DMS79 treated with DMSO at 0.1 percent for 48 hours (cell line): ENCODE data around the gene DTNBP1.
"Not testable (repeated sequence)": the region's sequence is repeated elsewhere in the genome, so short reads cannot be mapped to it uniquely, and the experiment has no call there.

ENCODE experiments used
- DNase-seq: peaks from one replicate; lab custom pipeline; 2025; lab: John Stamatoyannopoulos, UW

DTNBP1 gene

GRCh38 chr6:15557174-15557573, 105.7 kb downstream of the DTNBP1 start:
- DNase-seq: no peak

- no peak for DNase-seq
Observed at GRCh38 chr6:15556711-15557110, 106.1 kb downstream of the DTNBP1 start.

GRCh38 chr6:15555101-15556038, 107.5 kb downstream of the DTNBP1 start:
- DNase-seq: no peak

DNA sequence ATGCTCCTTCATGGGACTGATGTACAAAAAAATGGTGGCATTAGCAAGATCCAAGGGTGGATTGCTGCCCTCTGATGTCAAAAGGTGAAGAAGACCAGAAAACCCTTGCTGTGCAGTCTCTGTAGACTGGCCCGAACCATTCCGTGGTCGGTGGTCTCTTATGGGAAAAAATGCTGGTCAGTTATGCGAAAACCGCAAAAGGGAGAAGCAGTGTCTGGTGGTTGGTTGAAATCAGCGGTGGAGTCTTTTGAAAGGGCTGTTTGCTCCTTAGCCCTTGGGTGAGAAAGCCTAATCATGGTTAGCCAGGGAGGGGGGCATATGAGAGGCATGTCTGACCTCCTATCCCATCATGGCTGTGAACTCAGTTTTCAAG, 108.1 kb downstream of the DTNBP1 start:
- DNase-seq: no peak

GRCh38 chr6:15553736-15554294, 109.0 kb downstream of the DTNBP1 start:
- no peak for DNase-seq

DNA sequence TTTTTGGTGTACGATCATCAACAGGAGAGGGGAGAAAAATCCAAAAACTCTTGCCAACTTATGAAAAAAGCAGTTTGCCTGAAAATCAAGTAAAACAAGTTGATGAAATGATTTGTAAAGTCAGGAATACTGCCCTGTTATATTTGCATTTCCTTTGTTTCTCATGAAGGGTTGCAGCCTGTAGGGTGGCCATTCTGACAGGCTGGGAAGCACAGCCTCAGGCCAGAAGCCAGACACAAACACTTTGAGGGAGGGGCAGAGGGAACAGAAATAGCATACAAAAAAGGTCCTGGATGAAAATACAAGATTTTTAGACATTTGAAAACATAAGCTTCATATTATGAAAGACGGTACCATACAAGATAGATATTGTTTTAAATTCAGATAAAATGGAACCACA, 109.8 kb downstream of the DTNBP1 start:
- DNase-seq: no peak

DNA sequence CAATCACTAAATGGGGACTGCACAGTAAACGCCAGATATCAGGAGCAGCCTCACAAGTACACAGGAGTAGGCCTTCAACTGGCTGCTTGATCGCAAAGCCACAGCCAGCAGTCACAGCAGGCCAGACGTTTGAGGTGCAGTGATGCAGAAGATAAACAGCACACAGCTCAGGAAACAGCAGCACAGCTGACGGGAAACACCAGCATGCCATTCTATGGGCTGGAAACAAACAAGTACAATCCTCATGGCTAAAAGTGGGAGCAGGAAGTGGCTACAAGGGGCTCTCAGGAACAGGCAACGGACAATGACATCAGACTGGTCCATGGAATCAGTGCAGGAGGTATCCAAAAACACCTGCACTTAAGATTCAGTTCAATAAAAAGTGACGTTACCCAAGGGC, 111.0 kb downstream of the DTNBP1 start:
- peak; percentile 81 for DNase-seq

- no peak for DNase-seq
Observed at GRCh38 chr6:15551262-15551661, 111.6 kb downstream of the DTNBP1 start.

DNA sequence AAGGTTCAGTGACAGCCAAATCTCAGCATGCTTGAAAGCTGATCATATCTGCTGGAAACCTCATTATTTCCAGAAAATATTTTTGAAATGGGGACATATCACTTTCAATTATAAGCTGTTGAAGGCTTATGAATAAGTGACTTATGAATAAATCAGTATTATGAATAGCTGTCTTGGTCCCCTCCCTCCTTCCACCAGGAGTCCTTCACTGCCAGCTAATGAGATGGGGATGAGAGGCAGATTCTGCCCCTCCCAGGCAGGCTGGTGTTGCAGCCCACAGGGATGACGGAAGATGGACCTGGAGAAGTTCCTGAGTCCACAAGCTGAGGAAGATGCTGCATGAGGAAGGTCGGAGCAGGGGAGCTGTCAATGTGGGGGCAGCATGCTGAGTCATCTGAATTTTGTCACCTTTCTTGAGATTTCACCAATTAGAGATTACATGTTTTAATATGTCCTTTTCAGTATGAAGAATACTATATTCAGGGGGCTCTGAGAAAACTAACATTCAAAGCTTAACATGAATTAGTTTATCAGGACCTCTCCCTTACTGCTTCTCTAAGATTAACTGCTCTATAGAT, 112.2 kb downstream of the DTNBP1 start:
- no peak for DNase-seq

- DNase-seq: no peak
Observed at GRCh38 chr6:15549371-15549770, 113.5 kb downstream of the DTNBP1 start.

GRCh38 chr6:15547400-15547799, 115.4 kb downstream of the DTNBP1 start:
- DNase-seq: no peak

DNA sequence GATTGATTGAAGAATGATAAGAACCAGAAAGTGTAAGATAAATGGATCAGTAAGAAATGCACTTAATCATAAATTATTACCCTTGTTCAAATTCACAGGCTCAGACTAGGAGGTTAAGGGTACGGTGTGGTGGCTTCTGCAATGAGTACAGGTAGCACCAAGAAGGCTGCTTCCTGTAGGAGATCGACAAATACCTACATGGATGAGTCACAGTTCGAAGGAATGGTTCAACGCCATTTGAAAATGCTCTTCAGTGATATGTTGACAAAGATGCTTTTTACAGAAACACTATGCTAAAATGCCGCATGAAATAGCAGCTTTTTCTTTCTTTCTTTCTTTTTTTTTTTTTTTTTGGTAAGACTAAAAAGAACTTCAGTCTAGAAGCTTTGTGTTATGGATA, 116.2 kb downstream of the DTNBP1 start:
- DNase-seq: no peak

GRCh38 chr6:15544321-15544900, 118.4 kb downstream of the DTNBP1 start:
- DNase-seq: no peak

DNA sequence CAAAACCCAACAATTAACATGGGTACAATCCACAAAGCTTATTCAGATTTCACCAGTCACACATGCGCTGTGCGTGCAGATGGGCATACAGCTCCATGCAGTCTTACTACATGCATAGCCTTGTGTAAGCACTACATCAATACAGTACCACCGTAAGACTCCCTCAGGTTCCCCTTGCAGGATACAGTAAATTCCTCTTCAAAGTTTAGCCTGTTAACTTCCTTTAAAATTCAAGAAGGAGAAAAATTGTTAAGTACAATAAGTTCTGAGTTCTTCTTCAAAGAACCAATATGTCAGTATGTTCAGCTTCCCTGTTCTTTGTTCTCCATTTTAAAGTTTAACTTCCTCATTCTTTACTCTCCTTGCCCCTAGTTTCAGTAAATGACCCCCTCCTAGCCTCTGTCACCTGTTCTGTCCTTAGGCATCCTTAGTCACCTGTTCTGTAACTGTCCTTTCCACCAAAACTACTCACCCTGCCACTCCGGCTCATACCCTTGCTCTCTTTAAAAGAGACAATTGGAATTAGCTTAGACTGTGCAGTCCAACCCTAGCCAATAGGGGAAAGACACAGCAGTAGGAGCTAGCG, 119.4 kb downstream of the DTNBP1 start:
- not testable (repeated sequence) for DNase-seq

DNA sequence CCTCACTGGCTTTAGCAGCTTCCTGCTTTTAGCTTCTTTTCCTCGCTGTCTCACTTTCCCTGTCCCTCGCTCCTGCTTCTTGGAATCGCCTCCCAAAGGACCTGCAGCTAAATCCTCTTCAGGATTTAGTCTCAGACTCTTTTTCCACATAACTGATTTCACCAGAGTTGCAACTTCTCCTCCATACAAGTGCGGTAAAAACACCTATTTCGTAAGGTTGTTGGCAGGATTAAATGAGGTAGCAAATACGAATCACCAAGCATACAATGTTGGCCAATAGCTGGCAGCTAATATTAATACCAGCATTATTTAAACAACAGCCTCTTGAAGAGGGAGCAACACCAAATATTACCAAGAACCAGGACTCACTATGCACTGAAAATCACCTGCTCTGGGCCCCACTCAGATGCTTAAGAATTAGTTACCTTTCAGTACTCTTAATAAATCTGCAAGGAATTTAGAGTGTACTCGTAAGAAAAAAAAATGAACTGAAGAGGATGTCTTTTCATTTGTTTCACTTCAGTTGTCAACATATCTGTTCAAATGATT, 123.0 kb downstream of the DTNBP1 start:
- peak; percentile 82 for DNase-seq

- no peak for DNase-seq
Observed at GRCh38 chr6:15538766-15539495, 123.9 kb downstream of the DTNBP1 start.

- no peak for DNase-seq
Observed at GRCh38 chr6:15538106-15538505, 124.7 kb downstream of the DTNBP1 start.

DNA sequence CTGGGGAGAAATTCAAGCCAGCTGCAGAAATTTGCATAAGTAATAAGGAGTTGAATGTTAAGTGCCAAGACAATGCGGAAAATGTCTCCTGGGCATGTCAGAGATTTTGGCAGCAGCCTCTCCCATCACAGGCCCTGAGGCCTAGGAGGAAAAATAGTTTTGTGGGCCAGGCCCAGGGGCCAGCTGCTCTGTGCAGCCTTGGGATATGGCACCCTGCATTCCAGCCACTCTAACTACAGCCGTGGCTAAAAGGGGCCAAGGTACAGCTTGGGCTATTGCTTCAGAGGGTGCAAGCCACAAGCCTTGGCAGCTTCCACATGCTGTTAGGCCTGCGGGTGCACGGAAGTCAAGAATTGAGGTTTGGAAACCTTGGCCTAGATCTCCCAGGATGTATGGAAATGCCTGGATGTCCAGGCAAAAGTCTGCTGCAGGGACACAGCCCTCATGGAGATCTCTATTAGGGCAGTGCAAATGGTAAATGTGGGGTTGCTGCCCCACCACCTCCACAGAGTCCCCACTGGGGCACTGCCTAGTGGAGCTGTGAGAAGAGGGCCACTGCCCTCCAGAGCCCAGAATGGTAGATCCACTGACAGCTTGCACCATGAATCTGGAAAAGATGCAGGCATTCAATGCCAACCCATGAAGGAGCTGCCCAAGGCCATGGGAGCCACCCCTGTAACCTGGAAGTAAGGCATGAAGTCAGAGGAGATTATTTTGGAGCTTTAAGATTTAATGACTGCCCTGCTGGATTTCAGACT, 126.5 kb downstream of the DTNBP1 start:
- no peak for DNase-seq

- no peak for DNase-seq
Observed at GRCh38 chr6:15535495-15536197, 127.2 kb downstream of the DTNBP1 start.

GRCh38 chr6:15534974-15535373, 127.9 kb downstream of the DTNBP1 start:
- no peak for DNase-seq
